Stimulated activated CD8-positive, alpha-beta memory T cell treated with anti-CD3 and anti-CD28 coated beads, Interleukin-7, amount 100 ng/mL, for 48 hours (primary cell): ENCODE results near the gene HDDC3.
"Not testable (repeated sequence)": the region's sequence is repeated elsewhere in the genome, so short reads cannot be mapped to it uniquely, and the experiment has no call there.

Experiments
- DNase-seq, 2 donors: peaks; one replicate each; pipeline ENCODE4 v3.0.0-alpha.2; 2020; ENCODE audit warnings: low read depth in 1 of 2; ENCODE audit errors: extremely low read depth in 1 of 2

HDDC3 gene

DNA sequence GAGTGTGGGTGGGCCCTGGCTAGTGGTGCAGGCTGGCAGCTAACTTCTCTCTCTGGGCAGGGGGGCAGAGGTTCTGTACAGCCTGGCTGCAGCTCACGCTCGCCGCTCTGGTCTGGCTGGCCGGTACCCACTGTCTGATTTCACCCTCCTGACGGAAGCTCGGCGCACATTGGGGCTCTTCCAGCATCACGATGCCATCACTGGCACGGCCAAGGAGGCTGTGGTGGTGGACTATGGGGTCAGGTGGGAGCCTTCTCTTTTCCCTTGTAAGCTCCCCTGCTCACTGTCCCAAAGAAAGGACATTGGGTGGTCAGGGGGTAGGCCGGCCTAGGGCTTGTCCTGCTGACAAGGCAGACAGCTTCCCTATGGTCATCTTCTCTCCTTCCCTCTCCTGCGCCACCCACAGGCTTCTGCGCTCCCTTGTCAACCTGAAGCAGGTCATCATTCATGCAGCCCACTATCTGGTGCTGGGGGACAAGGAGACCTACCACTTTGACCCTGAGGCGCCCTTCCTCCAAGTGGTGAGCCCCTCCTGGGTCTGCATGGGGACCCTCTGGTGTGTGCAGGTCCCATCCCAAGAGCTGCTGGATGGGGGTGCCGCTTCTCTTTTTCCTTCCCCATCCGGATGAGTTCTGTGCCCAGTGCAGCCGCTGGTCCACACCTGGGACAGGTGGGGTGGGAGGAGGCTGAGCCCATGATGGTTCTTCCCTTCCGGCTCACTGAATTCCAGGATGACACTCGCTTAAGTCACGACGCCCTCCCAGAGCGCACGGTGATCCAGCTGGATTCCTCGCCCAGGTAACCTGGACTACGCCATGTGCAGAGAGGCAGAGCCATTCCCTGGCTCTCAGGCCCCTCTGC is 21.7 kb downstream of the HDDC3 start:
- DNase-seq = no peak

DNA sequence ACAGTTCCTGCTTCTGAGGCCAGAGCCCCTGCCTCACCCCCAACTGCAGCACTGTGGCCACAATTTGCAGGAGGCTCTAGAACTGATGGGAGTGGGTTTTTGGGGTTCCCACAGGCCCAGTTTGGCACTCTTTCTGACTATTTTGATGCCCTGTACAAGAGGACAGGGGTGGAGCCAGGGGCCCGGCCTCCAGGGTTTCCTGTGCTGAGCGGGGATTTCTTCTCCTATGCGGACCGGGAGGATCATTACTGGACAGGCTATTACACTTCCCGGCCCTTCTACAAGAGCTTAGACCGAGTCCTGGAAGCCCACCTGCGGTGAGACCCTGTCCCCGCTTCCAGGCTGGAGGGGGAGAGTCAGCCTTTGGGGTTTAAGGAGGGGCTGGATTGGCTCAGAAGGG is 22.4 kb downstream of the HDDC3 start:
- DNase-seq = no peak

- not testable (repeated sequence) for DNase-seq
Observed at GRCh38 chr15:90909449-90909848, 22.9 kb downstream of the HDDC3 start.

GRCh38 chr15:90907838-90908507 is 24.4 kb downstream of the HDDC3 start:
- no peak for DNase-seq

- no peak for DNase-seq
Observed at GRCh38 chr15:90907051-90907660, 25.2 kb downstream of the HDDC3 start.

DNA sequence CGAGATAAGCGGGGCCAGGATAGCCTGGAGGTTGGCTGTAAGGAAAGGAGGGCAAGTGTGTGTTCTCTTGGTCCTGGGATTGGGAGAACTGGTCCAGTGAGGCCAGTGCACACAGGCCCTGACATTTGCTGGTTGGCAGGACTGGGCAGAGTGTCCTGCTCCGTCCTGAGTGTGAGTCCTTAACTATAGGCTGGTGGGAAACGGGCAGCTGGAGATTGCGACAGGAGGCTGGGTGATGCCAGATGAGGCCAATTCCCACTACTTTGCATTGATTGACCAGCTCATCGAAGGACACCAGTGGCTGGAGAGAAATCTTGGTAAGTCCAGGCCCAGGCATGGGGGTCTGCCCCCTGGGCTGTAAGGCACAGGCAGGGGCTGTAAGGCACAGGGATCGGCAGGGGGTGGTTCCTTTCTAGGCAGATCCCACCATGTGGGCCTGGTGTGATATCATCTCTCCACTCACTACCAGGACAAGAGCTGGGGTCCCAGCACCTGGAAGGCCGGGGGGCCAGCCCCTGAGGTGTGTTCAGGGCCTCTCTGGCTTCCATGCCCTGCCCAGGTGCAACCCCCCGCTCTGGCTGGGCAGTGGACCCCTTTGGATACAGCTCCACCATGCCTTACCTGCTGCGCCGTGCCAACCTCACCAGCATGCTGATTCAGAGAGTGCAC is 26.0 kb downstream of the HDDC3 start:
- no peak for DNase-seq

- DNase-seq = no peak
Observed at GRCh38 chr15:90905306-90906180, 26.8 kb downstream of the HDDC3 start.

- no peak for DNase-seq
Observed at GRCh38 chr15:90904746-90905145, 27.6 kb downstream of the HDDC3 start.

DNA sequence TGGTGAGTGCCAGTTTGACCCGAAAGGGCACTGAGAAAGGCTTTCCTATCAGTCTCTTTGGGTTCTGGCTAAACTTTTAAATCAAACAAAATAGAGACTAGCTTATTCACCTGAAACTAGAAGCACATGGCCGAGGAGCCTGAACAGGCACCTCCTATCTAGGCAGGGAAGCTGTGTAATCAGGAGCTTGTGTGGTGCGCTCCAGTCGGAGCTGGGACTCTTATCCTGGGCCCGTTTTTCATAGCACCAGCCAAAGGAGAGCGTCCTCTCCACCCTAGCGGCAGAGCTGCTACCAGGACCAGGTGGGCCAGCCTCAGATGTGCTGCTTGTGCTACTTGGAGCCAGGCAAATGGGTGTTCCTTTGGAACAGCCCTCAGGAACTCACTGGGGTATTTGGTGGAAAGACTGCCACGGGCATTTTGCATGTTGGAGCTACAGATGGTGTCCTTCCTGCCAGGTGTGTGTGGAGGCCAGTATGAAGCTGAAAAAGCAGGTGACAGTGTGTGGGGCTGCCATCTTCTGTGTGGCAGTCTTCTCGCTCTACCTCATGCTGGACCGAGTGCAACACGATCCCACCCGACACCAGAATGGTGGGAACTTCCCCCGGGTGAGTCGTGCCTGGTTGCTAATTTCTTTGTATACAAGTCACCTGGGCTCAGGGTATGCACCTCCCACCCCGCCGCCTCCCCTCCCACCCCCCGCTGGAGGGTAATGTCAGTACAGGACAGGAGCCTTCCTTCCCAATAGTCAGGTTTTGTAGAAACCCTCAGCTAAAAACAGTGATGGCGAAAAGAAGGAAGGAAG is 28.4 kb downstream of the HDDC3 start:
- no peak for DNase-seq

- peak; percentile 65 to 74 for DNase-seq
Observed at GRCh38 chr15:90902840-90903732, 29.3 kb downstream of the HDDC3 start, which contains the start of gene MAN2A2. Gene MAN2A2, plus strand, starts transcription at chr15:90903302. Its CDS starts 906 bp downstream, at chr15:90904208.

GRCh38 chr15:90902040-90902839 is 30.1 kb downstream of the HDDC3 start:
- peak; percentile 56 to 65 for DNase-seq

GRCh38 chr15:90901175-90902039 is 30.9 kb downstream of the HDDC3 start:
- DNase-seq = no peak

DNA sequence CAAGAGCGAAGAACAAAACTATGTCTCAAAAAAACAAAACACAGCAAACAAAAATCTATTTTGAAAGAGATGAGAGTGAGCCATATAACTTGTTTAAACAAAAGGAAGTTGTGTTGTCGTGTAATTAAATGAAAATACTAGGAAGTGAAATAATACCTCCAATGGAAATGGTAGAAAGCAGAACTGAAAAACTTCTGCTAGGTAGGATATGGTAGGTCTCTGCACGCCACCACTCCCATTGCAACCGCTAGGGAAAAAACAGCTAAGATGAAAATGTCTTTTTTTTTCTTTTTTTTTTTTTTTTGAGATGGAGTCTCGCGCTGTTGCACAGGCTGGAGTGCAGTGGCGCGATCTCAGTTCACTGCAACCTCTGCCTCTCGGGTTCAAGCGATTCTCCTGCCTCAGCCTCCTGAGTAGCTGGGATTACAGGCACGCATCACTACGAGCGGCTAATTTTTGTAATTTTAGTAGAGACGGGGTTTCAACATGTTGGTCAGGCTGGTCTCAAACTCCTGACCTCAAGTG is 35.2 kb downstream of the HDDC3 start:
- DNase-seq = not testable (repeated sequence)

- DNase-seq = no peak
Observed at GRCh38 chr15:90895571-90896117, 36.7 kb downstream of the HDDC3 start.

- no peak for DNase-seq
Observed at GRCh38 chr15:90893175-90894090, 38.9 kb downstream of the HDDC3 start.
